Transverse colon (tissue), 4 donors: ENCODE data around the gene LHX3.

Source experiments
- POLR2AphosphoS5 ChIP-seq, 3 donors: sonication (generic); formaldehyde crosslinking; IDR thresholded peaks; one replicate each; pipeline ENCODE4 v1.6.1; 2016; ENCODE audit warnings: antibody characterized with exemption in 3 of 3
- TF ChIP-seq, protein P1 (sequence below), 5 experiments: fragments of 200-600 bp in 3 of 5; fragments of 450-650 bp in 2 of 5; sonication (generic) in 3 of 5; IDR thresholded peaks; 1 replicate in 2 of 5; 2 replicates in 3 of 5; pipeline ENCODE4 v1.5.1; 2016 to 2017; ENCODE audit warnings: antibody characterized with exemption in 5 of 5, inconsistent platforms in 3 of 5, mild to moderate bottlenecking in 2 of 5, moderate library complexity in 1 of 5

DNA sequence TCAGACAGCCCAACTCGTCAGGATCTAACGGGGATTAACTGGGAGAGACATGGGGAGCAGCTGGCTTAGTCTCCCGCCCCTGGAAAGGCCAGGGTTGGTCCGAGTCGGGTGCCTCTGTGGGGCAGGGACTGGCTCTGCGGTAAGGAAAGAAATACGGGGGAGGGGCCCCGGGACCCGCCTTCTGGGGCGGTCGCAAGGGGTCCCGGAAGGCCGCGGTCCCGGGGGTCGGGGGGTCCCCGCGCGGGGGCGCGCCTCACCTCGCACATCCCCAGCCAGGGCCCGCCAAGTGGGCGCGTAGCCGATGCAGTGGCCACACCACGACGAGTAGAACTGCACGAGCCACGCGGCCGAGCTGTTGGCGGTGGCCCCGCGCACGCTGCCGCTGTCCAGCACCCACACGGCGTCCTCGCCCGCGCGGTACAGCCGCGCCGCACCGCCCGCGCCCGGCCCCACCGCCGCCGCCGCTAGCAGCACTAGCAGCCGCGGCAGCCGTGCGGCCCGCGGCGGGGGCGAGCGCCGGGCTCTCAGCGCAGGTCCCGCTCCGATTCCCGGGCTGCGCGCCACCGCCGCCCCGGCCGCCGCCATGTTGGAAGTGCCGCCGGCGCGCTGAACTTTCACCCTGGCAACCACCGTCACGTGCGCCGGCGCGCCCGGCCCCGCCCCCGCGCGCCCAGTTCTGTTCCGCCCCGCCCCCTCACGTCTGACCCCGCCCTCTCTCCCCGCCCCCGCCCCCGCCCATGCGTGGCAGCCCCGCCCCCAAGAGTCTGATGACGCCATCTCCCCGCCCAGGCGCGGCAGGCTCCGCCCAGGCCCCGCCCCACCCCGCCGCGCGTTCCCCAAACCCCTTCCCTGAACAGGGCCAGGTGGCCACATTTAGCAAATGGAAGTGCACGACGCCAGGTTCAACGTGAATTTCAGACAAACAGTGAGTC is 40.6 kb upstream of the LHX3 start, which contains the start of gene QSOX2:
- TF ChIP-seq, protein P1, sequence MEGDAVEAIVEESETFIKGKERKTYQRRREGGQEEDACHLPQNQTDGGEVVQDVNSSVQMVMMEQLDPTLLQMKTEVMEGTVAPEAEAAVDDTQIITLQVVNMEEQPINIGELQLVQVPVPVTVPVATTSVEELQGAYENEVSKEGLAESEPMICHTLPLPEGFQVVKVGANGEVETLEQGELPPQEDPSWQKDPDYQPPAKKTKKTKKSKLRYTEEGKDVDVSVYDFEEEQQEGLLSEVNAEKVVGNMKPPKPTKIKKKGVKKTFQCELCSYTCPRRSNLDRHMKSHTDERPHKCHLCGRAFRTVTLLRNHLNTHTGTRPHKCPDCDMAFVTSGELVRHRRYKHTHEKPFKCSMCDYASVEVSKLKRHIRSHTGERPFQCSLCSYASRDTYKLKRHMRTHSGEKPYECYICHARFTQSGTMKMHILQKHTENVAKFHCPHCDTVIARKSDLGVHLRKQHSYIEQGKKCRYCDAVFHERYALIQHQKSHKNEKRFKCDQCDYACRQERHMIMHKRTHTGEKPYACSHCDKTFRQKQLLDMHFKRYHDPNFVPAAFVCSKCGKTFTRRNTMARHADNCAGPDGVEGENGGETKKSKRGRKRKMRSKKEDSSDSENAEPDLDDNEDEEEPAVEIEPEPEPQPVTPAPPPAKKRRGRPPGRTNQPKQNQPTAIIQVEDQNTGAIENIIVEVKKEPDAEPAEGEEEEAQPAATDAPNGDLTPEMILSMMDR (IDR thresholded peaks at IDR 0.05) = no peak
- no peak for TF ChIP-seq POLR2AphosphoS5 (IDR thresholded peaks at IDR 0.05)
